ENCODE measurements around the gene ZNF385B. TPM values are rescaled to one million over a fixed set of nuclear protein-coding genes. Genes with fewer than 3 reads are reported as not detected.

ZNF385B gene
- total RNA-seq, 1 donor from 2014 or later, result not detected

DNA sequence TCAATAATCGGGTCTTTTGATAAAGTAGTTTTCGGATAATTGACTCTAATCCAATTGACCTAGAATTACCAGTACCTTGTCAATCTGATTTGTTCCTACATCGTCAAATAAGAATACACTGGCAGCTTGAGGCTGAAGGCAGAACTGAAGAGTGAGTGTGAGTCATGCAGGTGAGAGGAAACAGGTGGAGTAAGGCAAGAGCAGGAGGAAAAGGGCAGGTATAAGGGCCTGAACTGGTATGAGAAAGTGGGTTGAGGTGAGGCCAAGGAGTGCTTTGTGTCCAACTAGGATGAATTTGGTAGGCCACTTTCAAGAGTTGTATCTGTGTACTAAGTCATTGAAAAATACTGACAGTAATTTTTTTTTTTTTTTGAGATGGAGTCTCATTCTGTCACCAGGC lies 186.0 kb downstream of the ZNF385B start:
- Mint-ChIP-seq H3K4me1 (ENCODE audit: low read depth, unreplicated experiment) (no peaks in the 10 kb centered on the region), H3K36me3 (ENCODE audit: unreplicated experiment) (no peaks in the 10 kb centered on the region), H3K4me3 (ENCODE audit: unreplicated experiment) (no peak overlapping the region), H3K27me3 (ENCODE audit: unreplicated experiment) (peaks cover 2% of the 10 kb centered on the region), H3K27ac (ENCODE audit: unreplicated experiment) (no peak overlapping the region), H3K9me3 (ENCODE audit: unreplicated experiment) (no peaks in the 10 kb centered on the region)
- DNase-seq, result no peak
- TF ChIP-seq, protein P1, sequence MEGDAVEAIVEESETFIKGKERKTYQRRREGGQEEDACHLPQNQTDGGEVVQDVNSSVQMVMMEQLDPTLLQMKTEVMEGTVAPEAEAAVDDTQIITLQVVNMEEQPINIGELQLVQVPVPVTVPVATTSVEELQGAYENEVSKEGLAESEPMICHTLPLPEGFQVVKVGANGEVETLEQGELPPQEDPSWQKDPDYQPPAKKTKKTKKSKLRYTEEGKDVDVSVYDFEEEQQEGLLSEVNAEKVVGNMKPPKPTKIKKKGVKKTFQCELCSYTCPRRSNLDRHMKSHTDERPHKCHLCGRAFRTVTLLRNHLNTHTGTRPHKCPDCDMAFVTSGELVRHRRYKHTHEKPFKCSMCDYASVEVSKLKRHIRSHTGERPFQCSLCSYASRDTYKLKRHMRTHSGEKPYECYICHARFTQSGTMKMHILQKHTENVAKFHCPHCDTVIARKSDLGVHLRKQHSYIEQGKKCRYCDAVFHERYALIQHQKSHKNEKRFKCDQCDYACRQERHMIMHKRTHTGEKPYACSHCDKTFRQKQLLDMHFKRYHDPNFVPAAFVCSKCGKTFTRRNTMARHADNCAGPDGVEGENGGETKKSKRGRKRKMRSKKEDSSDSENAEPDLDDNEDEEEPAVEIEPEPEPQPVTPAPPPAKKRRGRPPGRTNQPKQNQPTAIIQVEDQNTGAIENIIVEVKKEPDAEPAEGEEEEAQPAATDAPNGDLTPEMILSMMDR (IDR thresholded peaks at IDR 0.05; ENCODE audit: partially characterized antibody, unreplicated experiment), result no peak

DNA sequence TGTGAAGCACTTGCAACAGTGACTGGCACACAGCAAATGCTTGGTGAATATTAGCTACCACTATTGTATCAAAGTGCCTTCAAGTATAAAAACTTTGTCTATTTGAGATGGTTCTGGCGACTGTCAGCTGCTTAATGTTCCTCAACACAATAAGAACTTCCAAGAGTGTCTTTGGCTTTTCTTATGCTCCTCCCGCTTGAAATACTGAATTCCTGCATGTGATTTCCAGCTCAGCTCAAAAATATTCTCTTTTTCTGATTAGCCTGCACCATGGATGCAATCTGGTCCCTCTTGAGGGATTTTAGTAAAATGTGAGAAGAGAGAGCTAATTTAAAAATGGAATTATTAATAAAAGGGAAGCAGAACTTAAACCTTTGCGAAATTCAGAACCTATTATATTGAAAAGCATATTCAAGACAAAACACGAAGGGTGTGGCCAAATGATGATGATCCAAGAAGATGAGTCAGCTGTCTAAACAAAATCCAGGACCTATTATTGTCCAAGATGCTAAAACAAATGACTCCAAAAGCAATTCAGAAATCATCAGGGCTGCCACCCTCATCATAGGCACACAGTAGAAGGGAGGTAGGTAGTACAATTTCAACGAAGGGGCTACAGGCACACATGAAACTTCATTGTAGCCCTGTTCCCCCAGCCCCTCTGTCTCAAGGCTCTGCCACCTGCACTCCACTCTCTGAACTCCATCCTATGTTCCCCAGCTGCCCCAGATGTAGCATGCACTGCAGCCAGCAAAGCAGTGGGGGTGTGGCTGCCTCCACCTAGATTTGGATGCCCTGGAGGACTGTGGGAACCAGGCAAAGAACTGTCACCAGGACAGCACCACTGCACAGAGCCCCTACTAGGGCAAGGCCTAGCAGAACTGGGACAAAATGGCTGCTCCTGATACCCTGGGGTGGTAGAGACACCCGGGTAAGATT lies 190.1 kb downstream of the ZNF385B start:
- TF ChIP-seq, protein P1 (IDR thresholded peaks at IDR 0.05; ENCODE audit: partially characterized antibody, unreplicated experiment), result no peak
- no peak overlapping the region for H3K27ac Mint-ChIP-seq (ENCODE audit: unreplicated experiment)
- no peaks in the 10 kb centered on the region for H3K9me3 Mint-ChIP-seq (ENCODE audit: unreplicated experiment)
- no peak for DNase-seq
- peaks cover 2% of the 10 kb centered on the region for H3K27me3 Mint-ChIP-seq (ENCODE audit: unreplicated experiment)
- H3K4me3 Mint-ChIP-seq (ENCODE audit: unreplicated experiment), result no peak overlapping the region
- H3K4me1 Mint-ChIP-seq (ENCODE audit: low read depth, unreplicated experiment), result no peaks in the 10 kb centered on the region
- H3K36me3 Mint-ChIP-seq (ENCODE audit: unreplicated experiment), result no peaks in the 10 kb centered on the region

DNA sequence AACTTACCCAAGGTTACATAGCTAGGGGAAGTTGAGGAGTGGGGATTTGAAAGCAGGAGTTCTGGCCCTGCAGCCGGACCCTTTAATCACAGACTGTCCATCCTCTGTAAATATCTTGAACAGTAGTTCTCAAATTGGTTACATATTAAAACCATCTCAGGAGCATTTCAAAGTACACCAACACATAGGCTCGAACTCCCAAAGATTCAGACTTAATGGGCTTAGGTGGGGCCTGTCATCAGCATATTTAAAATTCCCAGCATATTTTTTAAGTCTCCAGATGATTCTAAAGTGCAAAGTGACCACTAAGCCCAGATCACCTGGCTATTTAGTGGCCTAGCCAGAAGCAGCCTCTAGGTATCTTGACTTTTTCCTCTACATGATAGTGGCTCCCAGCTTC lies 192.2 kb downstream of the ZNF385B start:
- Mint-ChIP-seq H3K4me3 (ENCODE audit: unreplicated experiment) (no peak overlapping the region), H3K27me3 (ENCODE audit: unreplicated experiment) (peaks cover 2% of the 10 kb centered on the region), H3K36me3 (ENCODE audit: unreplicated experiment) (no peaks in the 10 kb centered on the region), H3K4me1 (ENCODE audit: low read depth, unreplicated experiment) (no peaks in the 10 kb centered on the region), H3K27ac (ENCODE audit: unreplicated experiment) (no peak overlapping the region), H3K9me3 (ENCODE audit: unreplicated experiment) (no peaks in the 10 kb centered on the region)
- no peak for DNase-seq
- TF ChIP-seq, protein P1 (IDR thresholded peaks at IDR 0.05; ENCODE audit: partially characterized antibody, unreplicated experiment), result no peak

DNA sequence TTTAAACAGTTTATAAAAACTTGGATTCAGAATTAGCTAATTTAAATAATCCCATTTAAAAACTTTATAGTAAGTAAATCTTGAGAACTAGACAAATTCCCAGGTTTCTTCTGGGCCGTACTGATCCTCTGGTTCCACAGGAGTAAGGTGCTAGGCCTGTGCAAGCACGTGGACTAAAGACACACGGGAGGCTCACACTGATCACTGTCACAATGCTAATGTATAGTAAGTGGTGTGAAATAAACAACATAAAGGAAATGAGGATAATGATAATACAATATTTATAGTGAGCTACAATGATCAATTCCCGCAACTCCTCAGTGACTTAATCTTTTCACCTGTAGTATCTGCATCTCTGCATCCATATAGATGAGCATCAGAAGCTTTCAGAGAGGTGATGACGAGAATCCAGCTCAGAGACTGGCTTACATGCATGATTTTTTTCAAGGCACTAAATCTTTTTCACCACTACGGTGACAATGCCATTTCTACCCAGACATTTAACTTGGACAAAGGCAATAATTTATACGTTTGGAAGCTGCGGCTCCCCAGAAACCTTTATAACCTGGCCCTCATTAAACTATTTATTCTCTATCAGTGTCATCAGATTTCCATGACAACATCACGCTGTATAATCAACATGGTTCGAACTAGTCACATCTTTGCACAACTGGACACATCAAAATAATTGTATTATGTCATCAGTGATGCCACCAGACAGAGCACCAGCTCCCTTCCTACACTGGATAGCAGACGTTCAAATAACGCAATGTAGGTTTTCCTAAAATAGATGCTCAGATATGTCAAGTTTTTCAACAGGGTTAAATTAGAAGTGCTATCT lies 196.2 kb downstream of the ZNF385B start:
- DNase-seq, result no peak
- H3K27me3 Mint-ChIP-seq (ENCODE audit: unreplicated experiment), result peaks cover 2% of the 10 kb centered on the region
- no peak overlapping the region for H3K4me3 Mint-ChIP-seq (ENCODE audit: unreplicated experiment)
- H3K4me1 Mint-ChIP-seq (ENCODE audit: low read depth, unreplicated experiment), result no peaks in the 10 kb centered on the region
- no peaks in the 10 kb centered on the region for H3K9me3 Mint-ChIP-seq (ENCODE audit: unreplicated experiment)
- no peak overlapping the region for H3K27ac Mint-ChIP-seq (ENCODE audit: unreplicated experiment)
- TF ChIP-seq, protein P1 (IDR thresholded peaks at IDR 0.05; ENCODE audit: partially characterized antibody, unreplicated experiment), result no peak
- no peaks in the 10 kb centered on the region for H3K36me3 Mint-ChIP-seq (ENCODE audit: unreplicated experiment)
